ENCODE data around the gene OCSTAMP. TPM values are rescaled to one million over a fixed set of nuclear protein-coding genes. Genes with fewer than 3 reads are reported as not detected.

OCSTAMP gene
- total and polyA plus RNA-seq, 4 experiments from 2014 or later = not detected

DNA sequence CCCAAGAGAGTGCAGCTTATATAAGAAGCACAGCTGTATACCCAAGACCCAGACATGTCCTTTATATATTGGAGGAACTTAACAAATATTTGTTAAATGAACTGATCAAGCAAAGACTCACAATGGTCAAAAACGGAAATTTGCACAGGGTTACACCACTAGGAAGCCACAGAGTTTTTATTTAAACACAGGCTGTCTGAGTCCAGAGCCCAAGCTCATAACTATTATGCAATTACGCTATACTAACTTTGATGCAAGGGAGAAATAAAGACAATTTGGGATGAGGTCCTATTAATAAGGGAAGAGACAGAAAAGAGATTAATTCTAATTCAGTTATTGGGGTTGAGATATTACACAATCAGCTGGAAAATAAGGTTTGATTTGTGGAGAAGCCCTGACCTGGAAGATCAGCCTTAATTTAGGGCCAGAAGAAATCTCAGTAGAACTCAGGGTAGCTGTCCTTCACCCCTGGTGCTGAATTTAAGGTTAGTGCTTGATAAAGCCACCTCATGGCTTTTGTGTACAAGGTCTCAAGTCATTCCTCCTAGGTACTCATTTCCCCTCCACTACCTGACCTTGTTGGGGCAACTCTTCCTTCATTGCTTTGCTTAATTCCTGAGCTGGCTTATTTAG is 26.6 kb downstream of the OCSTAMP start:
- no peaks in the 10 kb centered on the region for H3K9me3 ChIP-seq (ENCODE audit: control insufficient read depth in 1 of 2, low read length in 2 of 2)
- no peaks in the 10 kb centered on the region for H3K36me3 ChIP-seq (ENCODE audit: insufficient read depth, low read length)
- peaks cover 9 to 11% of the 10 kb centered on the region in 2 donors for H3K27me3 Mint-ChIP-seq
- no peak for DNase-seq
- no peak overlapping the region for H3K4me3 Mint-ChIP-seq
- H3K36me3 Mint-ChIP-seq = no peaks in the 10 kb centered on the region
- H3K4me3 ChIP-seq (ENCODE audit: low read length in 2 of 2) = no peak overlapping the region
- peaks cover 4% of the 10 kb centered on the region for H3K27me3 ChIP-seq (ENCODE audit: insufficient read depth, low read length)
- H3K4me1 ChIP-seq (ENCODE audit: insufficient read depth, low read length) = no peaks in the 10 kb centered on the region
- no peak overlapping the region for H3K27ac Mint-ChIP-seq
- intact Hi-C loops (cut with micrococcal nuclease) = no loop called here
- CTCF ChIA-PET (ENCODE audit: partially characterized antibody) = interaction anchor here (0.9 to 1.7 kb wide), 2 partner anchors 11 to 157 kb away, joined by 3 to 4 read pairs; partner anchors contain the start of gene ZNF334
- POLR2A ChIA-PET (ENCODE audit: partially characterized antibody) = no interaction called here
- no peaks in the 10 kb centered on the region for H3K4me1 Mint-ChIP-seq
- no peak overlapping the region for H3K27ac ChIP-seq (ENCODE audit: low read depth, low read length)
- H3K9me3 Mint-ChIP-seq = peaks cover 0 to 5% (median 0%) of the 10 kb centered on the region in 8 donors

GRCh38 chr20:46523108-46523507 is 27.3 kb downstream of the OCSTAMP start:
- no peak for DNase-seq
- Mint-ChIP-seq H3K36me3 (no peaks in the 10 kb centered on the region), H3K27me3 (peaks cover 10 to 12% of the 10 kb centered on the region in 2 donors), H3K4me3 (no peak overlapping the region), H3K27ac (no peak overlapping the region), H3K9me3 (peaks cover 0 to 5% (median 0%) of the 10 kb centered on the region in 8 donors), H3K4me1 (no peaks in the 10 kb centered on the region)
- ChIA-PET CTCF (ENCODE audit: partially characterized antibody) (interaction anchor here (0.9 kb wide), 1 partner anchor 28 kb away, joined by 3 read pairs; no protein-coding TSS in a partner anchor), POLR2A (ENCODE audit: partially characterized antibody) (no interaction called here)
- H3K27ac ChIP-seq (ENCODE audit: low read depth, low read length) = no peak overlapping the region
- no peaks in the 10 kb centered on the region for H3K27me3 ChIP-seq (ENCODE audit: insufficient read depth, low read length)
- H3K4me1 ChIP-seq (ENCODE audit: insufficient read depth, low read length) = no peaks in the 10 kb centered on the region
- no peaks in the 10 kb centered on the region for H3K9me3 ChIP-seq (ENCODE audit: control insufficient read depth in 1 of 2, low read length in 2 of 2)
- H3K4me3 ChIP-seq (ENCODE audit: low read length in 2 of 2) = no peak overlapping the region
- intact Hi-C loops (cut with micrococcal nuclease) = no loop called here
- no peaks in the 10 kb centered on the region for H3K36me3 ChIP-seq (ENCODE audit: insufficient read depth, low read length)

DNA sequence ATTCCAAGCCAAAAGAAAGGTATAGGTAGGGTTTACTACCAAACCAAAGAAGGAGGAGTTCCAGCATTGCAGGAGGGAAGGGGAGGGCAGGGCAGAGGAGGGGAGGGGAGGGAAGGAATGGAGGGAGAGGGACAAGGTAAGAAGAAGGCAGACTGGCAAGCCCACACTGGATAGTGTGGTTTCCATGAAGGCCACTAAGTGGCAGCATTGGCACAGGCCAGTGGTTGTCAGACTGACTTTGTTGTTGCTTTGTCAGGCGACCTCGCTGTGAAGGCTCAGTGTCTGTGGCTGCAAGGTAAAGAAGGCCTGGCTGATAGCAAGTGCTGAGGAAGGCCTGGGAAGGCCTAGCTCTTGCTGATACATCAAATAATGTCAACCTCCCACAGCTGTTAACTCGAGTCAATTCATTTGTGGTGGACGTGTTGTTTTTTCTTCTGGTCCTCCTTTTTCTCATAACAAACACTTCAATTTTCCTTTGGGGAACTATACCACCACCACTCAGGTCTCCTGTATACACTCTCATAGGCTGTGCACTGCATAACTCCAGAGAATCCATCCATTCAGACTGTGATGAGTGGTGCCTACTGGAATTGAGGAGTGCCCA is 29.4 kb downstream of the OCSTAMP start:
- peaks cover 8 to 16% of the 10 kb centered on the region in 2 donors for H3K27me3 Mint-ChIP-seq
- intact Hi-C loops (cut with micrococcal nuclease) = no loop called here
- no peak overlapping the region for H3K27ac Mint-ChIP-seq
- Histone ChIP-seq H3K27me3 (ENCODE audit: insufficient read depth, low read length) (no peaks in the 10 kb centered on the region), H3K4me1 (ENCODE audit: insufficient read depth, low read length) (no peaks in the 10 kb centered on the region), H3K4me3 (ENCODE audit: low read length in 2 of 2) (no peak overlapping the region), H3K27ac (ENCODE audit: low read depth, low read length) (no peak overlapping the region), H3K36me3 (ENCODE audit: insufficient read depth, low read length) (no peaks in the 10 kb centered on the region), H3K9me3 (ENCODE audit: control insufficient read depth in 1 of 2, low read length in 2 of 2) (no peaks in the 10 kb centered on the region)
- ChIA-PET CTCF (ENCODE audit: partially characterized antibody) (interaction anchor here (1.3 to 1.6 kb wide), 3 partner anchors 11 to 162 kb away, joined by 3 to 5 read pairs (median 4); no protein-coding TSS in a partner anchor), POLR2A (ENCODE audit: partially characterized antibody) (no interaction called here)
- H3K4me3 Mint-ChIP-seq = no peak overlapping the region
- no peaks in the 10 kb centered on the region for H3K36me3 Mint-ChIP-seq
- DNase-seq = peak; percentile 9 to 43 (median 15)
- peaks cover 0 to 5% (median 0%) of the 10 kb centered on the region in 8 donors for H3K9me3 Mint-ChIP-seq
- no peaks in the 10 kb centered on the region for H3K4me1 Mint-ChIP-seq

GRCh38 chr20:46520540-46520939 is 29.9 kb downstream of the OCSTAMP start:
- H3K27ac ChIP-seq (ENCODE audit: low read depth, low read length) = no peak overlapping the region
- no peaks in the 10 kb centered on the region for H3K36me3 ChIP-seq (ENCODE audit: insufficient read depth, low read length)
- DNase-seq = no peak
- H3K4me1 ChIP-seq (ENCODE audit: insufficient read depth, low read length) = no peaks in the 10 kb centered on the region
- Mint-ChIP-seq H3K36me3 (no peaks in the 10 kb centered on the region), H3K9me3 (peaks cover 0 to 5% (median 0%) of the 10 kb centered on the region in 8 donors), H3K27me3 (peaks cover 8 to 16% of the 10 kb centered on the region in 2 donors), H3K27ac (no peak overlapping the region), H3K4me1 (no peaks in the 10 kb centered on the region), H3K4me3 (no peak overlapping the region)
- H3K9me3 ChIP-seq (ENCODE audit: control insufficient read depth in 1 of 2, low read length in 2 of 2) = no peaks in the 10 kb centered on the region
- POLR2A ChIA-PET (ENCODE audit: partially characterized antibody) = no interaction called here
- intact Hi-C loops (cut with micrococcal nuclease) = no loop called here
- no peak overlapping the region for H3K4me3 ChIP-seq (ENCODE audit: low read length in 2 of 2)
- CTCF ChIA-PET (ENCODE audit: partially characterized antibody) = interaction anchor here (1.3 to 2.0 kb wide), 3 partner anchors 160 to 163 kb away, joined by 4 to 5 read pairs (median 5); no protein-coding TSS in a partner anchor
- no peaks in the 10 kb centered on the region for H3K27me3 ChIP-seq (ENCODE audit: insufficient read depth, low read length)

DNA sequence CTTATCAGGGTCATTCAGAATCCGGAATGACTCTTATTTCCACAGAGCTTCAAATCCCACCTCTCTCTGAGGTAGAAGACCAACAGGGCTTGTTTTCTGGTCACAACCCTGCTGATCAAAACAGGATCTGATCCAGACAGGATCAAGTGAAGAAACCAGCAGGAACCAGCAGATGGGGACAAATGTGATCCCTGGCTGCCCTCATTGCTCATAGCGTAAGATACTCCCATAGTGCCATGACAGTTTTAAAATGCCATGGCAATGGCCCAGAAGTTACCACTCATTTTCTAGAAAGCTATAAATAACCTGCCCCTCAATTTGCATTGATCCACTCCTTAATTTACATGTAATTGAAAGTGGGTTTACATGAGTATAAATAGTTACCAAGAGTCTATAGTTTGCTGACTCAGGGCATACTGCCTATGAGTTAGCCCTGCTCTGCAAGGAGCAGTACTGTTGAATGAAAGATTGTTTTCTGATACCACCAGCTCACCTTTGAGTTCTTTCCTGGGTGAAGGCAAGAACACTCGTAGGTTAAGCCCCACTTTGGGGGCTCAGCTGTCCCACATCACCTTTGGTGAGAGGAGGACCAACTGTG is 30.9 kb downstream of the OCSTAMP start:
- Histone ChIP-seq H3K9me3 (ENCODE audit: control insufficient read depth in 1 of 2, low read length in 2 of 2) (no peaks in the 10 kb centered on the region), H3K36me3 (ENCODE audit: insufficient read depth, low read length) (no peaks in the 10 kb centered on the region), H3K4me1 (ENCODE audit: insufficient read depth, low read length) (no peaks in the 10 kb centered on the region), H3K4me3 (ENCODE audit: low read length in 2 of 2) (no peak overlapping the region), H3K27me3 (ENCODE audit: insufficient read depth, low read length) (no peaks in the 10 kb centered on the region), H3K27ac (ENCODE audit: low read depth, low read length) (no peak overlapping the region)
- DNase-seq = no peak
- ChIA-PET CTCF (ENCODE audit: partially characterized antibody) (interaction anchor here (1.1 to 2.0 kb wide), 2 partner anchors 161 kb away, joined by 4 to 5 read pairs; no protein-coding TSS in a partner anchor), POLR2A (ENCODE audit: partially characterized antibody) (no interaction called here)
- no peak overlapping the region for H3K4me3 Mint-ChIP-seq
- no peaks in the 10 kb centered on the region for H3K36me3 Mint-ChIP-seq
- peaks cover 0 to 5% (median 0%) of the 10 kb centered on the region in 8 donors for H3K9me3 Mint-ChIP-seq
- intact Hi-C loops (cut with micrococcal nuclease) = no loop called here
- peaks cover 8 to 15% of the 10 kb centered on the region in 2 donors for H3K27me3 Mint-ChIP-seq
- H3K4me1 Mint-ChIP-seq = no peaks in the 10 kb centered on the region
- H3K27ac Mint-ChIP-seq = no peak overlapping the region

GRCh38 chr20:46512943-46513844 is 37.3 kb downstream of the OCSTAMP start, which contains the start of gene ZNF334:
Gene ZNF334 (minus strand): TSS chr20:46513559. CDS start chr20:46512102, 1,457 bp downstream.
- H3K9me3 Mint-ChIP-seq = no peaks in the 10 kb centered on the region
- no peaks in the 10 kb centered on the region for H3K4me1 ChIP-seq (ENCODE audit: insufficient read depth, low read length)
- H3K27me3 Mint-ChIP-seq = peaks cover 25 to 41% of the 10 kb centered on the region in 2 donors
- no peaks in the 10 kb centered on the region for H3K27me3 ChIP-seq (ENCODE audit: insufficient read depth, low read length)
- H3K9me3 ChIP-seq (ENCODE audit: control insufficient read depth in 1 of 2, low read length in 2 of 2) = no peaks in the 10 kb centered on the region
- no peak for DNase-seq
- ChIA-PET CTCF (ENCODE audit: partially characterized antibody) (interaction anchor here (1.0 kb wide), 1 partner anchor 11 kb away, joined by 3 read pairs; no protein-coding TSS in a partner anchor), POLR2A (ENCODE audit: partially characterized antibody) (no interaction called here)
- peaks cover 0 to 6% (median under 1%) of the 10 kb centered on the region in 4 donors for H3K4me1 Mint-ChIP-seq
- H3K36me3 Mint-ChIP-seq = no peaks in the 10 kb centered on the region
- no peak within 1 kb of the TSS for H3K27ac Mint-ChIP-seq
- H3K36me3 ChIP-seq (ENCODE audit: insufficient read depth, low read length) = no peaks in the 10 kb centered on the region
- H3K4me3 ChIP-seq (ENCODE audit: low read length in 2 of 2) = peak within 1 kb of the TSS in 1 of 2 donors; percentile 27
- H3K27ac ChIP-seq (ENCODE audit: low read depth, low read length) = no peak within 1 kb of the TSS
- intact Hi-C loops (cut with micrococcal nuclease) = no loop called here
- peak within 1 kb of the TSS; percentile 57 to 77 (median 74) for H3K4me3 Mint-ChIP-seq
